H1 (cell line): ENCODE measurements around the gene DENND4C. TPM values are rescaled to one million over a fixed set of nuclear protein-coding genes. Genes with fewer than 3 reads are reported as not detected.
"Not testable (repeated sequence)": the region's sequence is repeated elsewhere in the genome, so short reads cannot be mapped to it uniquely, and the experiment has no call there.

Experiments used
- CTCF ChIA-PET: fragments of 300-600 bp; sonication (Branson Sonifier 250); formaldehyde crosslinking; loops from one replicate; lab custom pipeline; 2021; ENCODE audit not compliant: partially characterized antibody; lab: Charles Lee
- POLR2A ChIA-PET: fragments of 300-600 bp; sonication (Branson Sonifier 250); formaldehyde crosslinking; loops from one replicate; lab custom pipeline; 2021; ENCODE audit warnings: inconsistent platforms; ENCODE audit not compliant: partially characterized antibody; lab: Charles Lee
- DNase-seq, 2 experiments: peaks; one replicate each; pipeline versions ENCODE4 v3.0.0 to v3.0.0-alpha.2; 2010 to 2022; ENCODE audit warnings: low spot score in 2 of 2, low read depth in 1 of 2, mixed read lengths in 1 of 2
- FAIRE-seq: peaks from 2 replicates; lab custom pipeline; 2011; peaks lifted over from hg19 to GRCh38; lab: Jason Lieb, UNC
- H2AFZ ChIP-seq: 2 replicates; pipeline ENCODE4 v1.8.1; 2012; ENCODE audit warnings: low read length, inconsistent platforms
- H2AK5ac ChIP-seq: 2 replicates; pipeline ENCODE4 v1.6.1; 2013; ENCODE audit warnings: low read depth, low read length
- H2BK120ac ChIP-seq: replicated peaks from 2 replicates; pipeline ENCODE3; 2013; ENCODE audit warnings: low read depth, low read length, inconsistent platforms
- H2BK12ac ChIP-seq: 2 replicates; pipeline ENCODE4 v1.6.1; 2013; ENCODE audit warnings: low read depth, low read length
- H2BK15ac ChIP-seq: 2 replicates; pipeline ENCODE4 v1.6.1; 2013; ENCODE audit warnings: low read length
- H2BK20ac ChIP-seq: 2 replicates; pipeline ENCODE4 v1.6.1; 2013; ENCODE audit warnings: low read length
- H2BK5ac ChIP-seq: 2 replicates; pipeline ENCODE4 v1.6.1; 2013; ENCODE audit warnings: low read depth, low read length
- H3K14ac ChIP-seq: 2 replicates; pipeline ENCODE4 v1.6.1; 2013; ENCODE audit warnings: inconsistent platforms; ENCODE audit not compliant: insufficient read length
- H3K18ac ChIP-seq: 2 replicates; pipeline ENCODE4 v1.6.1; 2013; ENCODE audit warnings: low read length; ENCODE audit errors: extremely low read depth
- H3K23ac ChIP-seq: 2 replicates; pipeline ENCODE4 v1.6.1; 2013; ENCODE audit warnings: inconsistent platforms; ENCODE audit not compliant: insufficient read length
- H3K23me2 ChIP-seq: 2 replicates; pipeline ENCODE4 v1.6.1; 2013; ENCODE audit warnings: low read depth, low read length
- H3K27ac ChIP-seq: 2 replicates; pipeline ENCODE4 v1.6.1; 2011; ENCODE audit warnings: low read depth, low read length, inconsistent platforms
- H3K27me3 ChIP-seq, 4 experiments: replicated peaks in 1 of 4; 1 replicate in 1 of 4; 2 replicates in 3 of 4; pipeline versions ENCODE4 v1.6.1 to v1.8.1; 2011 to 2013; ENCODE audit warnings: low read length in 3 of 4, mild to moderate bottlenecking in 3 of 4, inconsistent platforms in 2 of 4, mixed read lengths in 2 of 4, moderate library complexity in 1 of 4; ENCODE audit not compliant: control insufficient read depth in 3 of 4, insufficient read depth in 3 of 4; ENCODE audit errors: extremely low read depth in 1 of 4
- H3K36me3 ChIP-seq, 4 experiments: 2 replicates each; pipeline versions ENCODE4 v1.6.1 to v1.8.1; 2011 to 2013; ENCODE audit warnings: mild to moderate bottlenecking in 4 of 4, low read length in 3 of 4, moderate library complexity in 2 of 4, control low read depth in 1 of 4, inconsistent platforms in 1 of 4; ENCODE audit not compliant: insufficient read depth in 4 of 4, control insufficient read depth in 2 of 4
- H3K4ac ChIP-seq: replicated peaks from 2 replicates; pipeline ENCODE3; 2013; ENCODE audit warnings: low read length, low read depth, mixed read lengths, inconsistent platforms; ENCODE audit not compliant: insufficient read length
- H3K4me1 ChIP-seq, 4 experiments: replicated peaks in 1 of 4; 1 replicate in 1 of 4; 2 replicates in 3 of 4; pipeline versions ENCODE4 v1.6.1 to v1.8.1; 2011 to 2013; ENCODE audit warnings: low read length in 3 of 4, inconsistent platforms in 2 of 4, mixed read lengths in 1 of 4; ENCODE audit not compliant: insufficient read depth in 4 of 4, control insufficient read depth in 3 of 4
- H3K4me2 ChIP-seq, 2 experiments: 2 replicates each; pipeline versions ENCODE4 v1.6.1 to v1.8.1; 2011 to 2013; ENCODE audit warnings: low read depth in 2 of 2, low read length in 2 of 2, control low read depth in 1 of 2, inconsistent platforms in 1 of 2, mild to moderate bottlenecking in 1 of 2; ENCODE audit not compliant: insufficient read depth in 1 of 2
- H3K4me3 ChIP-seq, 4 experiments: fragments of 200-600, 300-600 bp in 1 of 4; sonication (generic), shearing (Covaris generic), sonication (Bioruptor Twin) in 1 of 4; 2 replicates each; pipeline versions ENCODE4 v1.5.1 to v1.8.1; 2011 to 2016; ENCODE audit warnings: low read length in 4 of 4, low read depth in 3 of 4, control low read depth in 2 of 4, inconsistent platforms in 2 of 4, mild to moderate bottlenecking in 2 of 4, mixed read lengths in 1 of 4, moderate library complexity in 1 of 4; ENCODE audit not compliant: insufficient read depth in 2 of 4; ENCODE audit errors: extremely low read depth in 1 of 4
- H3K56ac ChIP-seq: replicated peaks from 2 replicates; pipeline ENCODE3; 2013; ENCODE audit warnings: low read depth, mild to moderate bottlenecking, mixed read lengths, low read length, inconsistent platforms; ENCODE audit not compliant: insufficient read length
- H3K79me1 ChIP-seq: 2 replicates; pipeline ENCODE4 v1.6.1; 2013; ENCODE audit warnings: low read depth, low read length, control low read depth
- H3K79me2 ChIP-seq, 2 experiments: 2 replicates each; pipeline versions ENCODE4 v1.6.1 to v1.8.1; 2012 to 2013; ENCODE audit warnings: low read length in 2 of 2, mild to moderate bottlenecking in 2 of 2, inconsistent platforms in 1 of 2; ENCODE audit not compliant: insufficient read depth in 2 of 2, control insufficient read depth in 1 of 2
- H3K9ac ChIP-seq, 4 experiments: replicated peaks in 1 of 4; 1 replicate in 1 of 4; 2 replicates in 3 of 4; pipeline versions ENCODE4 v1.6.1 to v1.8.1; 2011 to 2013; ENCODE audit warnings: low read depth in 3 of 4, low read length in 3 of 4, control low read depth in 2 of 4, mild to moderate bottlenecking in 2 of 4, moderate library complexity in 2 of 4, inconsistent platforms in 1 of 4; ENCODE audit errors: extremely low read depth in 1 of 4
- H3K9me3 ChIP-seq, 2 experiments: 2 replicates each; pipeline versions ENCODE4 v1.6.1 to v1.8.1; 2012 to 2013; ENCODE audit warnings: mild to moderate bottlenecking in 2 of 2, moderate library complexity in 2 of 2, control low read depth in 1 of 2, inconsistent platforms in 1 of 2, low read depth in 1 of 2, low read length in 1 of 2, mixed read lengths in 1 of 2; ENCODE audit not compliant: insufficient read depth in 2 of 2
- H4K20me1 ChIP-seq, 2 experiments: replicated peaks in 1 of 2; 2 replicates each; pipeline versions ENCODE3 to v1.8.1; 2011 to 2013; ENCODE audit warnings: inconsistent platforms in 2 of 2, low read length in 2 of 2, mild to moderate bottlenecking in 1 of 2; ENCODE audit not compliant: insufficient read depth in 2 of 2, control insufficient read depth in 1 of 2
- H4K5ac ChIP-seq: 2 replicates; pipeline ENCODE4 v1.6.1; 2013; ENCODE audit warnings: low read length, low read depth, mixed read lengths, inconsistent platforms; ENCODE audit not compliant: insufficient read length
- H4K8ac ChIP-seq: 2 replicates; pipeline ENCODE4 v1.8.0; 2013; ENCODE audit warnings: mild to moderate bottlenecking, moderate library complexity, low read length, inconsistent platforms; ENCODE audit not compliant: insufficient read depth; ENCODE audit errors: extremely low read depth
- H4K91ac ChIP-seq: replicated peaks from 2 replicates; pipeline ENCODE3; 2013; ENCODE audit warnings: low read length, mixed read lengths, inconsistent platforms; ENCODE audit not compliant: insufficient read length
- WGBS, 2 experiments: shearing (Covaris generic) in 1 of 2; methylation state at CpG; one replicate each; pipeline versions ENCODE4 v1.1.6 to v1.1.7; 2013 to 2015; ENCODE audit warnings: low lambda C conversion rate in 2 of 2, mixed read lengths in 2 of 2, inconsistent platforms in 1 of 2, low coverage in 1 of 2, missing lambda C conversion rate in 1 of 2; ENCODE audit not compliant: insufficient replicate concordance in 2 of 2, insufficient coverage in 1 of 2, insufficient read length in 1 of 2; ENCODE audit errors: extremely low coverage in 1 of 2, missing lambda C conversion rate in 1 of 2; 5-methylcytosine and 5-hydroxymethylcytosine counted together
- polyA plus RNA-seq, 7 experiments: library from polyadenylated mRNA; depleted of rRNA in 3 of 7; stranded (reverse) in 5 of 7; unstranded in 2 of 7; fragments of >200 nt in 5 of 7; fragments of 200-250 nt in 2 of 7; gene quantifications; 1 replicate in 5 of 7; 2 replicates in 1 of 7; 4 replicates in 1 of 7; pipeline versions ENCODE4 v1.2.1 to v1.2.3, GENCODE V29; 2011 to 2013; ENCODE audit warnings: missing spikeins in 2 of 7, mixed read lengths in 2 of 7
- total RNA-seq: library from RNA; stranded (reverse); fragmentation: NEBNext Ultra II Directional; extraction: Animal tissue kit (Norgen Biotek cat#: 25700); gene quantifications from 2 replicates; pipeline ENCODE4 v1.2.1, GENCODE V29; 2021

The DENND4C gene
- total and polyA plus RNA-seq, 2 of the 8 experiments (the other 6 are each of a cell fraction or from before 2014, with no cell fraction given) = 6.9 to 18.9 TPM

GRCh38 chr9:19385212-19385611 is 154.7 kb downstream of the DENND4C start:
- not testable (repeated sequence) for H3K27ac ChIP-seq, H3K4me1 ChIP-seq, H3K27me3 ChIP-seq, DNase-seq, H2AFZ ChIP-seq, H2BK120ac ChIP-seq, H4K8ac ChIP-seq, H3K4ac ChIP-seq, H3K4me3 ChIP-seq, H3K23me2 ChIP-seq, H3K56ac ChIP-seq, FAIRE-seq, H3K79me1 ChIP-seq, H3K18ac ChIP-seq, H2BK15ac ChIP-seq, H2BK5ac ChIP-seq, H3K14ac ChIP-seq, H3K36me3 ChIP-seq, H3K4me2 ChIP-seq, H4K20me1 ChIP-seq, H2BK20ac ChIP-seq, H3K23ac ChIP-seq, H3K79me2 ChIP-seq, H4K5ac ChIP-seq, H2BK12ac ChIP-seq, H2AK5ac ChIP-seq, H3K9ac ChIP-seq, H4K91ac ChIP-seq, H3K9me3 ChIP-seq
- ChIA-PET POLR2A (interaction anchor here (0.6 to 1.5 kb wide), 3 partner anchors 10 to 167 kb away, joined by 4 read pairs; no protein-coding TSS in a partner anchor), CTCF (interaction anchor here (1.2 kb wide), 1 partner anchor 61 kb away, joined by 3 read pairs; no protein-coding TSS in a partner anchor)
- 96% methylated on average over 14 of the region's 14 CpGs; no CpG with 5 or more reads in 1 of the 2 experiments for WGBS, 2 experiments
